ENCODE data around the gene ACVR1. TPM values are rescaled to one million over a fixed set of nuclear protein-coding genes. Genes with fewer than 3 reads are reported as not detected.

ACVR1 gene
- total and polyA plus RNA-seq, 2 of the 13 experiments (the other 11 are each of a cell fraction or from before 2014, with no cell fraction given), result 2.3 to 5.4 TPM

DNA sequence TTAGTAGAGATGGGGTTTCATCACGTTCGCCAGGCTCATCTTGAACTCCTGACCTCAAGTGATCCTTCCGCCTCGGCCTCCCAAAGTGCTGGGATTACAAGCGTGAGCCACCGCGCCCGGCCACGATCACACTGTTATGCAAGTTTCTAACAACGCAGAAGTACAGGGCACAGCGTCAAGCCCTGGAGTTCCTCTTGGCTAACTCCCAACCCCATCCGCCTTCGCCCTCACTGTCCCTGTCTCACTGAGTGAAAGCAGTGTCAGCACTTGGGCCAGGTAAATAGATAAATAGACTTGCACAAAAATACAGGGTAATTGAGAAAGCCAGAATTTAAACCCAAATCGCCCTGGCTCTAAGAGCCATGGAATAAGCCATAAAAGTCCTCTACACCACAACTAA, 111.7 kb downstream of the ACVR1 start:
- H3K79me2 ChIP-seq (ENCODE audit: insufficient read depth, low read length), result no peaks in the 10 kb centered on the region
- H3K4me3 ChIP-seq (replicated peaks in 1 of 3; ENCODE audit: insufficient read depth in 1 of 3, low read depth in 2 of 3, low read length in 3 of 3), result no peak overlapping the region
- H4K20me1 ChIP-seq (ENCODE audit: insufficient read depth, low read length), result no peaks in the 10 kb centered on the region
- H3K36me3 ChIP-seq (replicated peaks in 1 of 2; ENCODE audit: control insufficient read depth in 1 of 2, insufficient read depth in 2 of 2, low read length in 2 of 2), result peaks cover 1 to 12% of the 10 kb centered on the region in 2 experiments; a peak in 3 of 5 replicates
- H3K9ac ChIP-seq (ENCODE audit: insufficient read depth, low read depth, low read length), result no peak overlapping the region
- DNase-seq (ENCODE audit: low spot score) (no peak), ATAC-seq (no peak), FAIRE-seq (no peak)
- BruUV-seq (replicated peaks), result no TSS peak
- H3K27me3 ChIP-seq (ENCODE audit: control insufficient read depth in 1 of 2, insufficient read depth in 2 of 2, low read length in 2 of 2), result no peaks in the 10 kb centered on the region
- POLR2A ChIA-PET, result no interaction called here
- intact Hi-C loops (cut with micrococcal nuclease; ENCODE audit: unreplicated experiment) (loop anchor here (5.0 kb wide), 1 partner anchor 267 kb away; no protein-coding TSS in a partner anchor), in situ Hi-C loops (cut with HindIII; ENCODE audit: extremely low pct_ligation_motif_present, low pct_unique_long_range_greater_than_20kb) (loop anchor here (25.0 kb wide), 1 partner anchor 277 kb away; no protein-coding TSS in a partner anchor)
- no peaks in the 10 kb centered on the region for H3K4me1 ChIP-seq (ENCODE audit: insufficient read depth, low read length)
- CTCF ChIA-PET (ENCODE audit: low intra/inter-chr PET ratio, low total read pairs), result no interaction called here
- no peak overlapping the region for H3K4me2 ChIP-seq (ENCODE audit: low read depth, low read length)
- no peaks in the 10 kb centered on the region for H3K9me3 ChIP-seq (ENCODE audit: low read length)
- TF ChIP-seq, protein P1, sequence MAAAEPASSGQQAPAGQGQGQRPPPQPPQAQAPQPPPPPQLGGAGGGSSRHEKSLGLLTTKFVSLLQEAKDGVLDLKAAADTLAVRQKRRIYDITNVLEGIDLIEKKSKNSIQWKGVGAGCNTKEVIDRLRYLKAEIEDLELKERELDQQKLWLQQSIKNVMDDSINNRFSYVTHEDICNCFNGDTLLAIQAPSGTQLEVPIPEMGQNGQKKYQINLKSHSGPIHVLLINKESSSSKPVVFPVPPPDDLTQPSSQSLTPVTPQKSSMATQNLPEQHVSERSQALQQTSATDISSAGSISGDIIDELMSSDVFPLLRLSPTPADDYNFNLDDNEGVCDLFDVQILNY (CRISPR knock-in tag; conservative IDR thresholded peaks at IDR 0.05), result no peak
- TF ChIP-seq, protein P2, sequence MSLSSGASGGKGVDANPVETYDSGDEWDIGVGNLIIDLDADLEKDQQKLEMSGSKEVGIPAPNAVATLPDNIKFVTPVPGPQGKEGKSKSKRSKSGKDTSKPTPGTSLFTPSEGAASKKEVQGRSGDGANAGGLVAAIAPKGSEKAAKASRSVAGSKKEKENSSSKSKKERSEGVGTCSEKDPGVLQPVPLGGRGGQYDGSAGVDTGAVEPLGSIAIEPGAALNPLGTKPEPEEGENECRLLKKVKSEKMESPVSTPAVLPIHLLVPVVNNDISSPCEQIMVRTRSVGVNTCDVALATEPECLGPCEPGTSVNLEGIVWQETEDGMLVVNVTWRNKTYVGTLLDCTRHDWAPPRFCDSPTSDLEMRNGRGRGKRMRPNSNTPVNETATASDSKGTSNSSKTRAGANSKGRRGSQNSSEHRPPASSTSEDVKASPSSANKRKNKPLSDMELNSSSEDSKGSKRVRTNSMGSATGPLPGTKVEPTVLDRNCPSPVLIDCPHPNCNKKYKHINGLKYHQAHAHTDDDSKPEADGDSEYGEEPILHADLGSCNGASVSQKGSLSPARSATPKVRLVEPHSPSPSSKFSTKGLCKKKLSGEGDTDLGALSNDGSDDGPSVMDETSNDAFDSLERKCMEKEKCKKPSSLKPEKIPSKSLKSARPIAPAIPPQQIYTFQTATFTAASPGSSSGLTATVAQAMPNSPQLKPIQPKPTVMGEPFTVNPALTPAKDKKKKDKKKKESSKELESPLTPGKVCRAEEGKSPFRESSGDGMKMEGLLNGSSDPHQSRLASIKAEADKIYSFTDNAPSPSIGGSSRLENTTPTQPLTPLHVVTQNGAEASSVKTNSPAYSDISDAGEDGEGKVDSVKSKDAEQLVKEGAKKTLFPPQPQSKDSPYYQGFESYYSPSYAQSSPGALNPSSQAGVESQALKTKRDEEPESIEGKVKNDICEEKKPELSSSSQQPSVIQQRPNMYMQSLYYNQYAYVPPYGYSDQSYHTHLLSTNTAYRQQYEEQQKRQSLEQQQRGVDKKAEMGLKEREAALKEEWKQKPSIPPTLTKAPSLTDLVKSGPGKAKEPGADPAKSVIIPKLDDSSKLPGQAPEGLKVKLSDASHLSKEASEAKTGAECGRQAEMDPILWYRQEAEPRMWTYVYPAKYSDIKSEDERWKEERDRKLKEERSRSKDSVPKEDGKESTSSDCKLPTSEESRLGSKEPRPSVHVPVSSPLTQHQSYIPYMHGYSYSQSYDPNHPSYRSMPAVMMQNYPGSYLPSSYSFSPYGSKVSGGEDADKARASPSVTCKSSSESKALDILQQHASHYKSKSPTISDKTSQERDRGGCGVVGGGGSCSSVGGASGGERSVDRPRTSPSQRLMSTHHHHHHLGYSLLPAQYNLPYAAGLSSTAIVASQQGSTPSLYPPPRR (CRISPR knock-in tag; IDR thresholded peaks at IDR 0.05; ENCODE audit: borderline replicate concordance), result no peak
- TF ChIP-seq NCOA2 (CRISPR knock-in tag; IDR thresholded peaks at IDR 0.05) (no peak), ZBTB8A (CRISPR knock-in tag; IDR thresholded peaks at IDR 0.05; ENCODE audit: borderline replicate concordance, low read depth) (no peak), ZBTB42 (CRISPR knock-in tag; IDR thresholded peaks at IDR 0.05) (no peak), RCOR2 (CRISPR knock-in tag; IDR thresholded peaks at IDR 0.05) (no peak), TMF1 (CRISPR knock-in tag; IDR thresholded peaks at IDR 0.05; ENCODE audit: low read depth) (no peak), CHCHD3 (CRISPR knock-in tag; IDR thresholded peaks at IDR 0.05) (no peak)
- TF ChIP-seq, protein P3, sequence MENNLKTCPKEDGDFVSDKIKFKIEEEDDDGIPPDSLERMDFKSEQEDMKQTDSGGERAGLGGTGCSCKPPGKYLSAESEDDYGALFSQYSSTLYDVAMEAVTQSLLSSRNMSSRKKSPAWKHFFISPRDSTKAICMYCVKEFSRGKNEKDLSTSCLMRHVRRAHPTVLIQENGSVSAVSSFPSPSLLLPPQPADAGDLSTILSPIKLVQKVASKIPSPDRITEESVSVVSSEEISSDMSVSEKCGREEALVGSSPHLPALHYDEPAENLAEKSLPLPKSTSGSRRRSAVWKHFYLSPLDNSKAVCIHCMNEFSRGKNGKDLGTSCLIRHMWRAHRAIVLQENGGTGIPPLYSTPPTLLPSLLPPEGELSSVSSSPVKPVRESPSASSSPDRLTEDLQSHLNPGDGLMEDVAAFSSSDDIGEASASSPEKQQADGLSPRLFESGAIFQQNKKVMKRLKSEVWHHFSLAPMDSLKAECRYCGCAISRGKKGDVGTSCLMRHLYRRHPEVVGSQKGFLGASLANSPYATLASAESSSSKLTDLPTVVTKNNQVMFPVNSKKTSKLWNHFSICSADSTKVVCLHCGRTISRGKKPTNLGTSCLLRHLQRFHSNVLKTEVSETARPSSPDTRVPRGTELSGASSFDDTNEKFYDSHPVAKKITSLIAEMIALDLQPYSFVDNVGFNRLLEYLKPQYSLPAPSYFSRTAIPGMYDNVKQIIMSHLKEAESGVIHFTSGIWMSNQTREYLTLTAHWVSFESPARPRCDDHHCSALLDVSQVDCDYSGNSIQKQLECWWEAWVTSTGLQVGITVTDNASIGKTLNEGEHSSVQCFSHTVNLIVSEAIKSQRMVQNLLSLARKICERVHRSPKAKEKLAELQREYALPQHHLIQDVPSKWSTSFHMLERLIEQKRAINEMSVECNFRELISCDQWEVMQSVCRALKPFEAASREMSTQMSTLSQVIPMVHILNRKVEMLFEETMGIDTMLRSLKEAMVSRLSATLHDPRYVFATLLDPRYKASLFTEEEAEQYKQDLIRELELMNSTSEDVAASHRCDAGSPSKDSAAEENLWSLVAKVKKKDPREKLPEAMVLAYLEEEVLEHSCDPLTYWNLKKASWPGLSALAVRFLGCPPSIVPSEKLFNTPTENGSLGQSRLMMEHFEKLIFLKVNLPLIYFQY (CRISPR knock-in tag; IDR thresholded peaks at IDR 0.05; ENCODE audit: borderline replicate concordance), result no peak
- TF ChIP-seq, protein P4, sequence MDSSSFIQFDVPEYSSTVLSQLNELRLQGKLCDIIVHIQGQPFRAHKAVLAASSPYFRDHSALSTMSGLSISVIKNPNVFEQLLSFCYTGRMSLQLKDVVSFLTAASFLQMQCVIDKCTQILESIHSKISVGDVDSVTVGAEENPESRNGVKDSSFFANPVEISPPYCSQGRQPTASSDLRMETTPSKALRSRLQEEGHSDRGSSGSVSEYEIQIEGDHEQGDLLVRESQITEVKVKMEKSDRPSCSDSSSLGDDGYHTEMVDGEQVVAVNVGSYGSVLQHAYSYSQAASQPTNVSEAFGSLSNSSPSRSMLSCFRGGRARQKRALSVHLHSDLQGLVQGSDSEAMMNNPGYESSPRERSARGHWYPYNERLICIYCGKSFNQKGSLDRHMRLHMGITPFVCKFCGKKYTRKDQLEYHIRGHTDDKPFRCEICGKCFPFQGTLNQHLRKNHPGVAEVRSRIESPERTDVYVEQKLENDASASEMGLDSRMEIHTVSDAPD (CRISPR knock-in tag; IDR thresholded peaks at IDR 0.05), result no peak
- no peak overlapping the region for H2AFZ ChIP-seq (ENCODE audit: low read length)
- 97% methylated on average over 14 of the region's 14 CpGs for WGBS (ENCODE audit: low lambda C conversion rate)
- H3K27ac ChIP-seq (ENCODE audit: extremely low read length, insufficient read depth, low read length), result no peak overlapping the region
